KOPT-K1 (cell line): Measurements from ENCODE around the gene AFAP1.

Source experiments
- H3K27ac ChIP-seq: fragments of 200-600 bp; sonication (generic); 2 replicates; pipeline ENCODE4 v1.5.1; 2016; ENCODE audit warnings: antibody characterized with exemption, mild to moderate bottlenecking, low read depth, low read length; ENCODE audit not compliant: poor library complexity, severe bottlenecking
- H3K36me3 ChIP-seq: fragments of 200-600 bp; sonication (generic); 2 replicates; pipeline ENCODE4 v1.5.1; 2017; ENCODE audit warnings: antibody characterized with exemption, mild to moderate bottlenecking, low read length, moderate library complexity; ENCODE audit not compliant: insufficient read depth
- H3K9me3 ChIP-seq: fragments of 200-600 bp; sonication (generic); 2 replicates; pipeline ENCODE4 v1.5.1; 2017; ENCODE audit warnings: antibody characterized with exemption, low read length, mild to moderate bottlenecking; ENCODE audit not compliant: insufficient read depth, poor library complexity, severe bottlenecking

The AFAP1 gene

DNA sequence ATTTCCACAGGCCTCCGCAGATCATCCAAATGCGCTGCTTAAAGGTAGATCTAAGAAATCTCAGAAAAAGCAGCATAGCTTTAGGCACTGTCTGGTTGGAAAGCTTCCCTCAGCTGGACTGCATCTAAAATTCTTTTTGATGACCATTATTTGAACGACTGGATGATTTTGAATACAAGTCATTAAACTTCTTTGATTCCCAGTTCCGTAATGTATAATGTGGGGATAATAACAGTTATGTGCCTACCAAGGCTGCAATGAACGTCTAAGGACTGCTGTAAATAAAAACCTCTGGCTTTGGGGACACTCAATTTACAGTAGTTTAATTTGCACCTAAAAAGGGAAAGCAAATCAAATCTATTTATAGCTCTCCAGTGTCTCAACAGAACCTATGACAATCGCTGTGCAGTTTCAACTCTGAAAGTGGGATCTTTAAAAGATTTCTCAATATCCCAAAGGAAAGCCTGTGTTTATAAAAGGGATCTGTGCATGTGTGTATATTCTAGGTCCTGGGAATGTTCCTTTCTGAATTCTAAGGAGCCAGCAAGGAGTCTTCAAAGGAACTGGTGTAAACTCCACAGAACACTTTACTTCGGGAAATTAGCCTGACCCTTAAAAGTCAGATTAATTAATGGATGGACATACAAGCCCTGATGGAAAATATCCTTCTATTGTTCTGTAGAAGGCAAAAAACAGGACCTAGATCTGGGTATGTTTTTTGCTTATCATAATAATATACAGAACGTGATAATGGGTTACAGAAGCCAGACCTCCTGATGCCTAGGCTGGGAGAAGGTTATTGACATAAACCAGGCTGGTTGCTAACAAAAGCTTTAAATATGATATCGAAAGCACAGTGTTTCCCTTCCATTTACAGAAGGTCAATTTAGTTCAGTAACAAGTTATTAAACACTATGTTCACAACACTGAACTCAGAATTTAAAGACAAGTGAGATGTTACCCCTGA lies 53.4 kb downstream of the AFAP1 start:
- H3K27ac ChIP-seq: no peak overlapping the region

GRCh38 chr4:7885216-7886006 lies 54.2 kb downstream of the AFAP1 start:
- no peaks in the 10 kb centered on the region for H3K36me3 ChIP-seq
- H3K27ac ChIP-seq: no peak overlapping the region
- peaks cover 7% of the 10 kb centered on the region for H3K9me3 ChIP-seq

More for the DNA sequence above, 53.4 kb downstream of the AFAP1 start:
- no peaks in the 10 kb centered on the region for H3K36me3 ChIP-seq
- peaks cover 7% of the 10 kb centered on the region for H3K9me3 ChIP-seq

- Histone ChIP-seq H3K27ac (no peak overlapping the region), H3K9me3 (no peaks in the 10 kb centered on the region), H3K36me3 (no peaks in the 10 kb centered on the region)
These were observed 59.0 kb downstream of the AFAP1 start for GRCh38 chr4:7880683-7881082.

- Histone ChIP-seq H3K27ac (no peak overlapping the region), H3K36me3 (no peaks in the 10 kb centered on the region), H3K9me3 (no peaks in the 10 kb centered on the region)
These were observed 60.5 kb downstream of the AFAP1 start for GRCh38 chr4:7879127-7879526.

DNA sequence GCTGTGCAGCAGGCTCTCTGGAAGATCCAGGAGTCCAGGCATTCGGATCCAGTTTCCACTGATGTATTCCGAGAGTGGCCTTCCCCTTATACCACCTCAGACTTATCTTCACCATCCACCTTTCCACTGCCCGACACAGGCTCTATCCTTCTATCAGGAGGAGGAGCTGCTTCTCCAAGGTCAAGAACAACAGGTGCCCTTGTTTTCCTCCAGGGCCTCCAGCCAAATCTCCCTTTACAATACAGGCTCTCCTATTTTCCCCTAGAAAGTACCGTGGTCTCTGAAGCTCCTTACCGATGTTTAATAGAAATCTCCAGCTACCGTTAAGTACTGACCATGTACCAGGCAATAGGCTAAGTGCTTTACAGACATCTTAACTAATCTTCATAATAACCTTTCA lies 61.3 kb downstream of the AFAP1 start:
- no peak overlapping the region for H3K27ac ChIP-seq
- H3K36me3 ChIP-seq: no peaks in the 10 kb centered on the region
- H3K9me3 ChIP-seq: no peaks in the 10 kb centered on the region

GRCh38 chr4:7877176-7877575 lies 62.5 kb downstream of the AFAP1 start:
- no peaks in the 10 kb centered on the region for H3K36me3 ChIP-seq
- H3K27ac ChIP-seq: no peak overlapping the region

GRCh38 chr4:7876201-7876875 lies 63.3 kb downstream of the AFAP1 start:
- Histone ChIP-seq H3K9me3 (no peaks in the 10 kb centered on the region), H3K36me3 (no peaks in the 10 kb centered on the region), H3K27ac (no peak overlapping the region)

More at GRCh38 chr4:7877176-7877575, 62.5 kb downstream of the AFAP1 start:
- no peaks in the 10 kb centered on the region for H3K9me3 ChIP-seq

- Histone ChIP-seq H3K9me3 (no peaks in the 10 kb centered on the region), H3K27ac (no peak overlapping the region), H3K36me3 (no peaks in the 10 kb centered on the region)
These were observed 64.8 kb downstream of the AFAP1 start for GRCh38 chr4:7874838-7875237.

DNA sequence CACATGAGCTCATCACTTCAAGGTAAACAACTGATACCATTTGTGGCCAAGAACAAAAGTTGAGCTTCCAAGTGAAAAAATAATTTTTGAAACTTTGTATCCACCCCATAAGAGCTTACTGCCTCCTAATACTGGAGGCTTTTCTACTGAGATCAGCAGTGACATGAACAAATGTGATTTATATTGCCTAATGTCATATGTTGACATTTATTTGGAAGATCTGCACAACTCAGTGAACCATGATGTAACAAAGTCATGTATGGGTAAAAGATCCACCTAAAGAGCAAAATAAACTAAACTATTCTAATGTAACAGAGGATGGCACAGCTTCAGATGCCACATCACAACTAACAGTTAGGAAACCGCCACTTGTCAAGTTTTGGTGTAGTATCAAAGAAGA lies 65.8 kb downstream of the AFAP1 start:
- H3K27ac ChIP-seq: no peak overlapping the region
- no peaks in the 10 kb centered on the region for H3K9me3 ChIP-seq
- H3K36me3 ChIP-seq: no peaks in the 10 kb centered on the region

- no peaks in the 10 kb centered on the region for H3K36me3 ChIP-seq
- H3K9me3 ChIP-seq: no peaks in the 10 kb centered on the region
- H3K27ac ChIP-seq: no peak overlapping the region
These were observed 67.3 kb downstream of the AFAP1 start for GRCh38 chr4:7872264-7872771.

DNA sequence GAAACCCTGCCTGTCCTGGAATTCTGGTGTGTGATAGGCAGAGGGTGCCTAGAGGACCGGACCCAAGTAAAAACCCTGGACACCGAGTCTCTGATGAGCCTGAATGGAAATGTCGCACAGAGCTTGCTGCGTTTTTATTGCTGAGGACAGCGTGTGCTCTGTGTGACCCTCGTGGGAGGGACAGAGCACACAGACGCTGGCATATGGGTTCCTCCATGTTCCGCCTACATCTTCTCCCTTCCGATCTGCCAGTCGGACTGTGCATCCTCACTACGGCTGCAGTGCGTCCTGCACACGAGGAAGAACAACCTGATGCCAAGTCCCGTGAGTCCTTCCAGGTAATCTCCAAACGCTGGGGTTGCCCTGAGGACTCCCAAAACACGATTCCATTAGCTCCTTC lies 68.3 kb downstream of the AFAP1 start:
- no peak overlapping the region for H3K27ac ChIP-seq

GRCh38 chr4:7868892-7869471 lies 70.7 kb downstream of the AFAP1 start:
- H3K36me3 ChIP-seq: no peaks in the 10 kb centered on the region
- H3K27ac ChIP-seq: no peak overlapping the region
- no peaks in the 10 kb centered on the region for H3K9me3 ChIP-seq

More for the DNA sequence above, 68.3 kb downstream of the AFAP1 start:
- Histone ChIP-seq H3K36me3 (no peaks in the 10 kb centered on the region), H3K9me3 (no peaks in the 10 kb centered on the region)

DNA sequence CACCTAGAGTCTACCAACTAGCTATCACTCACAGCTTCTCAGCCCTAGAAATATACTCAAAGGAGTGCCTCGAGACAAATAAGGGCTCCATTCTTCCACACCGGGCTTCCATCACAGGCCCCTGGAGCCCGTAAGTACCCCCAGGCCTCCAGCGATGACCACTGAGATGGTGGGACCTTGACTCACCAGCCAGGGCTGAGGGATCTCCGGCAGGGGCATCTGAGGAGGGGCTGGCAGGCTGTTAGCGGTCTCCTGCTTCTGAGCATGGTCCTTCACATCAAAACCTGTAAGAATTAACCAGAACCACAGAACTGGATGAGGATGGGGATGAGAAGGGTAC lies 71.3 kb downstream of the AFAP1 start:
- Histone ChIP-seq H3K9me3 (no peaks in the 10 kb centered on the region), H3K27ac (no peak overlapping the region), H3K36me3 (no peaks in the 10 kb centered on the region)

- H3K36me3 ChIP-seq: no peaks in the 10 kb centered on the region
- no peaks in the 10 kb centered on the region for H3K9me3 ChIP-seq
- H3K27ac ChIP-seq: no peak overlapping the region
These were observed 71.8 kb downstream of the AFAP1 start for GRCh38 chr4:7867701-7868435.
